Right cardiac atrium (tissue), 5 donors: ENCODE results near the gene DRC7. TPM values are rescaled to one million over a fixed set of nuclear protein-coding genes. Genes with fewer than 3 reads are reported as not detected.

Experiments
- ATAC-seq, 2 donors: fragments of 200-7000 bp; cut with Tn5 transposase; one replicate each; pipeline versions ENCODE4 v1.8.0 to v1.9.1; 2020; ENCODE audit warnings: moderate library complexity in 2 of 2, mild to moderate bottlenecking in 1 of 2
- DNase-seq, 3 donors: peaks; one replicate each; pipeline ENCODE4 v3.0.0-alpha.2; 2020
- H3K27ac ChIP-seq: one replicate; pipeline ENCODE4 v1.5.1; 2013; ENCODE audit warnings: mild to moderate bottlenecking, low read length, control low read depth, moderate library complexity
- H3K27me3 ChIP-seq: one replicate; pipeline ENCODE4 v1.6.1; 2013; ENCODE audit not compliant: control insufficient read depth, insufficient read depth
- H3K4me1 ChIP-seq: one replicate; pipeline ENCODE4 v1.6.1; 2013; ENCODE audit warnings: low read length; ENCODE audit not compliant: control insufficient read depth, insufficient read depth
- H3K4me3 ChIP-seq: one replicate; pipeline ENCODE4 v1.5.1; 2013; ENCODE audit warnings: low read length, control low read depth
- H3K9me3 ChIP-seq: one replicate; pipeline ENCODE4 v1.6.1; 2013; ENCODE audit warnings: low read length; ENCODE audit not compliant: control insufficient read depth
- WGBS: extraction: QIAGEN DNeasy Blood & Tissue Kit; methylation state at CpG from one replicate; pipeline ENCODE4 v1.1.7; 2013; 5-methylcytosine and 5-hydroxymethylcytosine counted together
- intact Hi-C, 4 donors: fragments of 100-400 bp; cut with DNase I; formaldehyde crosslinking; loops; one replicate each; pipeline versions ENCODE4 v1.11.0 to v1.14.0; 2022 to 2023
- polyA plus RNA-seq: library from polyadenylated mRNA; stranded (reverse); fragments of 200-250 nt; gene quantifications from one replicate; pipeline ENCODE4 v1.2.3, GENCODE V29; 2013
- total RNA-seq, 4 donors: library from RNA; stranded (reverse); fragmentation: NEBNext Ultra II Directional; extraction: Animal tissue kit (Norgen Biotek cat#: 25700); gene quantifications; one replicate each; pipeline ENCODE4 v1.2.1, GENCODE V29; 2021
- donor health status: healthy with polysubstance abuse.
- donor health status: DM: no; HTN: yes; CAD: no.
- donor health status: DM: no; HTN: no; CAD: no.
- donor health status: DM: no; HTN: yes; CAD: no; lungs with severe emphysema.
- donor health status: DM: yes; HTN: yes; CAD: no.

Gene DRC7
- total and polyA plus RNA-seq, 5 donors, result not detected

GRCh38 chr16:57661936-57662906, 32.4 kb upstream of the DRC7 start:
- no peak overlapping the region for H3K27ac ChIP-seq
- no peaks in the 10 kb centered on the region for H3K27me3 ChIP-seq
- no peak for DNase-seq
- H3K9me3 ChIP-seq, result no peaks in the 10 kb centered on the region
- H3K4me1 ChIP-seq, result no peaks in the 10 kb centered on the region
- intact Hi-C loops, result no loop called here
- ATAC-seq, result no peak
- no peak overlapping the region for H3K4me3 ChIP-seq
- WGBS, result 90% methylated on average over 20 of the region's 20 CpGs

GRCh38 chr16:57663436-57663835, 31.2 kb upstream of the DRC7 start:
- intact Hi-C loops, result no loop called here
- no peak for DNase-seq
- H3K4me1 ChIP-seq, result no peaks in the 10 kb centered on the region
- H3K9me3 ChIP-seq, result no peaks in the 10 kb centered on the region
- H3K27me3 ChIP-seq, result no peaks in the 10 kb centered on the region
- 89% methylated on average over 21 of the region's 21 CpGs for WGBS
- no peak overlapping the region for H3K27ac ChIP-seq
- ATAC-seq, result no peak
- no peak overlapping the region for H3K4me3 ChIP-seq

GRCh38 chr16:57663917-57664661, 30.5 kb upstream of the DRC7 start:
- H3K27me3 ChIP-seq, result no peaks in the 10 kb centered on the region
- WGBS, result 86% methylated on average over 15 of the region's 15 CpGs
- no peak for ATAC-seq
- H3K4me1 ChIP-seq, result no peaks in the 10 kb centered on the region
- no peak overlapping the region for H3K27ac ChIP-seq
- no peak for DNase-seq
- no peak overlapping the region for H3K4me3 ChIP-seq
- intact Hi-C loops, result no loop called here
- H3K9me3 ChIP-seq, result no peaks in the 10 kb centered on the region

GRCh38 chr16:57664662-57665025, 30.0 kb upstream of the DRC7 start:
- intact Hi-C loops, result no loop called here
- ATAC-seq (no peak), DNase-seq (no peak)
- Histone ChIP-seq H3K27ac (no peak overlapping the region), H3K4me3 (no peak overlapping the region), H3K27me3 (no peaks in the 10 kb centered on the region), H3K9me3 (no peaks in the 10 kb centered on the region), H3K4me1 (no peaks in the 10 kb centered on the region)
- WGBS, result 80% methylated on average over 6 of the region's 6 CpGs

GRCh38 chr16:57665541-57665940, 29.1 kb upstream of the DRC7 start:
- Histone ChIP-seq H3K4me3 (no peak overlapping the region), H3K9me3 (no peaks in the 10 kb centered on the region), H3K27me3 (no peaks in the 10 kb centered on the region), H3K4me1 (no peaks in the 10 kb centered on the region), H3K27ac (no peak overlapping the region)
- ATAC-seq, result no peak
- no peak for DNase-seq
- intact Hi-C loops, result no loop called here
- 67% methylated on average over 4 of the region's 4 CpGs for WGBS

- intact Hi-C loops, result no loop called here
- Histone ChIP-seq H3K27me3 (no peaks in the 10 kb centered on the region), H3K4me3 (no peak overlapping the region), H3K27ac (no peak overlapping the region), H3K4me1 (no peaks in the 10 kb centered on the region), H3K9me3 (no peaks in the 10 kb centered on the region)
- no peak for DNase-seq
- no peak for ATAC-seq
- WGBS, result 77% methylated on average over 11 of the region's 11 CpGs
These were observed 28.1 kb upstream of the DRC7 start for GRCh38 chr16:57666353-57667047.

- 67% methylated on average over 5 of the region's 5 CpGs for WGBS
- Histone ChIP-seq H3K4me3 (no peak overlapping the region), H3K27ac (no peak overlapping the region), H3K9me3 (no peaks in the 10 kb centered on the region), H3K4me1 (no peaks in the 10 kb centered on the region), H3K27me3 (no peaks in the 10 kb centered on the region)
- intact Hi-C loops, result no loop called here
- ATAC-seq (peak in 1 of 2 donors; percentile 6), DNase-seq (no peak)
These were observed 27.5 kb upstream of the DRC7 start for GRCh38 chr16:57667048-57667525.

GRCh38 chr16:57667526-57668262, 26.9 kb upstream of the DRC7 start:
- 70% methylated on average over 17 of the region's 17 CpGs for WGBS

GRCh38 chr16:57668263-57668571, 26.4 kb upstream of the DRC7 start, which contains the start of gene ADGRG3:
ADGRG3 (plus strand) TSS chr16:57668306; CDS start chr16:57668348, 42 bp downstream.
- no peak within 1 kb of the TSS for H3K27ac ChIP-seq
- H3K27me3 ChIP-seq, result no peaks in the 10 kb centered on the region
- no peak within 1 kb of the TSS for H3K4me3 ChIP-seq
- no peak for DNase-seq
- 89% methylated on average over 11 of the region's 11 CpGs for WGBS
- H3K9me3 ChIP-seq, result no peaks in the 10 kb centered on the region
- peak in 1 of 2 donors; percentile 28 for ATAC-seq
- no peaks in the 10 kb centered on the region for H3K4me1 ChIP-seq
- intact Hi-C loops, result no loop called here

More at GRCh38 chr16:57667526-57668262, 26.9 kb upstream of the DRC7 start:
- ATAC-seq, result peak in 1 of 2 donors; percentile 35
- Histone ChIP-seq H3K9me3 (no peaks in the 10 kb centered on the region), H3K4me1 (no peaks in the 10 kb centered on the region), H3K4me3 (no peak overlapping the region), H3K27me3 (no peaks in the 10 kb centered on the region), H3K27ac (no peak overlapping the region)
- peak in 2 of 3 donors; percentile 63 to 65 for DNase-seq
- intact Hi-C loops, result no loop called here

- intact Hi-C loops, result no loop called here
- no peaks in the 10 kb centered on the region for H3K4me1 ChIP-seq
- no peak overlapping the region for H3K27ac ChIP-seq
- no peaks in the 10 kb centered on the region for H3K9me3 ChIP-seq
- ATAC-seq (no peak), DNase-seq (no peak)
- H3K4me3 ChIP-seq, result no peak overlapping the region
- H3K27me3 ChIP-seq, result no peaks in the 10 kb centered on the region
- 86% methylated on average over 20 of the region's 20 CpGs for WGBS
These were observed 25.8 kb upstream of the DRC7 start for GRCh38 chr16:57668630-57669475.
